Ishikawa (cell line): Measurements from ENCODE around the gene EIF5AL1.

Experiments
- CEBPB ChIP-seq: IDR thresholded peaks from 2 replicates; pipeline ENCODE4 v1.6.1; 2012
- CREB1 ChIP-seq: IDR thresholded peaks from 2 replicates; pipeline ENCODE4 v1.6.1; 2012; ENCODE audit warnings: low read depth
- EGR1 ChIP-seq: IDR thresholded peaks from 2 replicates; pipeline ENCODE4 v1.6.1; 2012
- EP300 ChIP-seq: IDR thresholded peaks from 2 replicates; pipeline ENCODE4 v1.6.1; 2012; ENCODE audit warnings: borderline replicate concordance
- FOXM1 ChIP-seq: IDR thresholded peaks from 2 replicates; pipeline ENCODE4 v1.6.1; 2012; ENCODE audit warnings: low read depth, borderline replicate concordance
- NFIC ChIP-seq: IDR thresholded peaks from 2 replicates; pipeline ENCODE4 v1.6.1; 2012
- RAD21 ChIP-seq: IDR thresholded peaks from 2 replicates; pipeline ENCODE4 v1.6.1; 2012; ENCODE audit warnings: low read depth
- TAF1 ChIP-seq: IDR thresholded peaks from 2 replicates; pipeline ENCODE4 v1.6.1; 2012; ENCODE audit warnings: low read depth, mild to moderate bottlenecking
- TCF12 ChIP-seq: IDR thresholded peaks from 2 replicates; pipeline ENCODE4 v1.6.1; 2012; ENCODE audit warnings: low read depth
- TEAD4 ChIP-seq: IDR thresholded peaks from 2 replicates; pipeline ENCODE4 v1.6.1; 2012
- YY1 ChIP-seq: IDR thresholded peaks from 2 replicates; pipeline ENCODE4 v1.6.1; 2012; ENCODE audit warnings: low read depth
- ZBTB7A ChIP-seq: IDR thresholded peaks from 2 replicates; pipeline ENCODE4 v1.6.1; 2012; ENCODE audit warnings: low read depth
- TF ChIP-seq, protein P1 (sequence below): IDR thresholded peaks from 2 replicates; pipeline ENCODE4 v1.6.1; 2012
- TF ChIP-seq, protein P2 (sequence below): IDR thresholded peaks from 2 replicates; pipeline ENCODE4 v1.6.1; 2012
- TF ChIP-seq, protein P3 (sequence below): IDR thresholded peaks from 2 replicates; pipeline ENCODE4 v1.6.1; 2012; ENCODE audit warnings: low read depth, mild to moderate bottlenecking

EIF5AL1 gene

DNA sequence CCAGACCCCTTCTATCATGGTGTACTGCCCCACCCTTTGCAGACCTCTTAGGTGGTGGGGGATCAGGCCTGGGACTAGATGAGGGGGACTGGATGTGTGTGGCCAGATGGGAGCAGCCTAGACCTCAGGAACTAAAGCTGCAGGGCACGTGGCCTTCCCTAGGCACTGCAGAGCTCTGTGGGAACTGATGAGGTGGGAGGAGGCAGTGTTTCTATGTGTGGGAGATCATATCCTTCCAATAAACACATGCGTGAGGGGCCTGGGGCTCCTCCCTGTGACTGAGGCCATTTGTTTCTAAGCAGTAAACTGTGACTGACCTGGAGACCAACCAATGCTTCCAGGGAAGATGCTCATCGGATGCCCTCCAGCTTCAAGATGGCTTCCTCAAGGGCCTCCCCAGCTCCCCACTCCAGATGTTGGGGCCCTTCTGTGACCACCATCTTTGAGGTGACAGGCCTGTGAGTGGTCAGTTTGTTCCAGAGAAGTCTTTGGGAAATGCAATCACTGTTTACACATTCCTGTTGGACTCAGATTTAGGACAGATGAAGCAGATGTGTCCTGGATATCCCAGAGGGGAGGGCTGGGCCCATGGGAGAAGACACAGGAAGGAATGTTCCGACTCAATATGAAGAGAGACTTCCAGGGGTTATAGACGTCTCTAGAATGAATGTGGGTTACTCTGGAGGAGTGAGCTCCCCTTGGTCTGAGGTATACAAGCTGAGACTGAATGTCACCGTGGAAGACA lies 43.3 kb upstream of the EIF5AL1 start:
- TF ChIP-seq, protein P1, sequence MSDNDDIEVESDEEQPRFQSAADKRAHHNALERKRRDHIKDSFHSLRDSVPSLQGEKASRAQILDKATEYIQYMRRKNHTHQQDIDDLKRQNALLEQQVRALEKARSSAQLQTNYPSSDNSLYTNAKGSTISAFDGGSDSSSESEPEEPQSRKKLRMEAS, result no peak

DNA sequence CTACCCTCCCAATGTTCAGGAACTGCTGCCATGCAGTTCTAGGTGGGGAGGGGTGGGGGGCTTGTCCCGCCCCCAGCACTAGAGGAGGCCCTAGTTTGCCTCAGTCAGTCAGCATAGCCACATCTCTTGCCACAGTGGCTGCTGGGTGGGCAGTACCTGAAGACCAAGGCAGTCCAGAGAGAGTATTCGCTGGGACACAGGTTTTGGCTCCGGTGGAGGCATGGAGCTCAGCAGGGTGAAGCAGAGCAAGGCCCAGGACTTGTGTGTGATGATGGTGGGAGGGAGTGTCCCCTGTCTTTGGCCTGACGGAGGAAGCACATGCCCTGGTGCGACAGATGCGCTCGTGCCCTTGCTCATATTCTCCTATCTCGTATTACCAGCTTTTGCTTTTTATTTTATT lies 42.2 kb upstream of the EIF5AL1 start:
- TF ChIP-seq CEBPB, result no peak
- no peak for TF ChIP-seq NFIC
- TF ChIP-seq, protein P1, result no peak
- TF ChIP-seq, protein P2, sequence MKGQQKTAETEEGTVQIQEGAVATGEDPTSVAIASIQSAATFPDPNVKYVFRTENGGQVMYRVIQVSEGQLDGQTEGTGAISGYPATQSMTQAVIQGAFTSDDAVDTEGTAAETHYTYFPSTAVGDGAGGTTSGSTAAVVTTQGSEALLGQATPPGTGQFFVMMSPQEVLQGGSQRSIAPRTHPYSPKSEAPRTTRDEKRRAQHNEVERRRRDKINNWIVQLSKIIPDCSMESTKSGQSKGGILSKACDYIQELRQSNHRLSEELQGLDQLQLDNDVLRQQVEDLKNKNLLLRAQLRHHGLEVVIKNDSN, result no peak
- TF ChIP-seq EGR1, result no peak
- no peak for TF ChIP-seq CREB1
- TF ChIP-seq, protein P3, sequence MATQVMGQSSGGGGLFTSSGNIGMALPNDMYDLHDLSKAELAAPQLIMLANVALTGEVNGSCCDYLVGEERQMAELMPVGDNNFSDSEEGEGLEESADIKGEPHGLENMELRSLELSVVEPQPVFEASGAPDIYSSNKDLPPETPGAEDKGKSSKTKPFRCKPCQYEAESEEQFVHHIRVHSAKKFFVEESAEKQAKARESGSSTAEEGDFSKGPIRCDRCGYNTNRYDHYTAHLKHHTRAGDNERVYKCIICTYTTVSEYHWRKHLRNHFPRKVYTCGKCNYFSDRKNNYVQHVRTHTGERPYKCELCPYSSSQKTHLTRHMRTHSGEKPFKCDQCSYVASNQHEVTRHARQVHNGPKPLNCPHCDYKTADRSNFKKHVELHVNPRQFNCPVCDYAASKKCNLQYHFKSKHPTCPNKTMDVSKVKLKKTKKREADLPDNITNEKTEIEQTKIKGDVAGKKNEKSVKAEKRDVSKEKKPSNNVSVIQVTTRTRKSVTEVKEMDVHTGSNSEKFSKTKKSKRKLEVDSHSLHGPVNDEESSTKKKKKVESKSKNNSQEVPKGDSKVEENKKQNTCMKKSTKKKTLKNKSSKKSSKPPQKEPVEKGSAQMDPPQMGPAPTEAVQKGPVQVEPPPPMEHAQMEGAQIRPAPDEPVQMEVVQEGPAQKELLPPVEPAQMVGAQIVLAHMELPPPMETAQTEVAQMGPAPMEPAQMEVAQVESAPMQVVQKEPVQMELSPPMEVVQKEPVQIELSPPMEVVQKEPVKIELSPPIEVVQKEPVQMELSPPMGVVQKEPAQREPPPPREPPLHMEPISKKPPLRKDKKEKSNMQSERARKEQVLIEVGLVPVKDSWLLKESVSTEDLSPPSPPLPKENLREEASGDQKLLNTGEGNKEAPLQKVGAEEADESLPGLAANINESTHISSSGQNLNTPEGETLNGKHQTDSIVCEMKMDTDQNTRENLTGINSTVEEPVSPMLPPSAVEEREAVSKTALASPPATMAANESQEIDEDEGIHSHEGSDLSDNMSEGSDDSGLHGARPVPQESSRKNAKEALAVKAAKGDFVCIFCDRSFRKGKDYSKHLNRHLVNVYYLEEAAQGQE, result no peak
- TF ChIP-seq TCF12, result no peak
- TF ChIP-seq TEAD4, result no peak
- TF ChIP-seq FOXM1, result no peak
- no peak for TF ChIP-seq RAD21
- TF ChIP-seq TAF1, result no peak
- TF ChIP-seq ZBTB7A, result no peak
- no peak for TF ChIP-seq YY1

DNA sequence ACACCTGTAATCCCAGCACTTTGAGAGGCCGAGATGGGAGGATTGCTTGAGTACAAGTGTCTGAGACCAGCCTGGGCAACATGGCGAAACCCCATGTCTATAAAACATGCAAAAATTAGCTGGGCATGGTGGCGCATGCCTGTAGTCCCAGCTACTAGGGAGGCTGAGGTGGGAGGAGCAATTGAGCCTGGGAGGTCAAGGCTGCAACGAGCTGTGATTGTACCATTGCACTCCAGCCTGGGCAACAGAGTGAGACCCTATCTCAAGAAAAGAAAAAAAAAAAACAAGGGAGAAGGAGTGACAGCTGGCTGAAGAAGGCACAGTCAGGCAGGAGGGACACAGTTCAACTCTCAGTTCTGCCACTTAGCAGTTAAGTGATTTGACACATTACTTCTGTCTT lies 40.6 kb upstream of the EIF5AL1 start:
- TF ChIP-seq TCF12 (no peak), FOXM1 (no peak), YY1 (no peak)

DNA sequence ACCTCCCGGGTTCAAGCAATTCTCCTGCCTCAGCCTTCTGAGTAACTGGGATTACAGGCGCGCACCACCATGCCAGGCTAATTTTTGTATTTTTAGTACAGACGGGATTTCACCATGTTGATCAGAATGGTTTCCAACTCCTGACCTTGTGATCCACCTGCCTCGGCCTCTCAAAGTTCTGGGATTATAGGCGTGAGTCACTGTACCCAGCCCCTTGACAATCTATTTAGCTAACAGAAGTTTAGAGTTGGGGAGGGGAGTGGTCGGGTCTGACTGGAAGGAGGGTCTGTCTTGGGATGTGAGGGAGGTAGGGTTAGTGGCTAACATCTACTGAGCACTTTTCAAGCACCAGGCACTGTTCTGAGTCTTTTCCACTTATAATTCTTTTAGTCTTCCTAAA lies 39.9 kb upstream of the EIF5AL1 start:
- TF ChIP-seq ZBTB7A (no peak), CREB1 (no peak), TAF1 (no peak), CEBPB (no peak), TEAD4 (no peak), RAD21 (no peak)
- TF ChIP-seq, protein P2, result no peak
- TF ChIP-seq, protein P1, result no peak

DNA sequence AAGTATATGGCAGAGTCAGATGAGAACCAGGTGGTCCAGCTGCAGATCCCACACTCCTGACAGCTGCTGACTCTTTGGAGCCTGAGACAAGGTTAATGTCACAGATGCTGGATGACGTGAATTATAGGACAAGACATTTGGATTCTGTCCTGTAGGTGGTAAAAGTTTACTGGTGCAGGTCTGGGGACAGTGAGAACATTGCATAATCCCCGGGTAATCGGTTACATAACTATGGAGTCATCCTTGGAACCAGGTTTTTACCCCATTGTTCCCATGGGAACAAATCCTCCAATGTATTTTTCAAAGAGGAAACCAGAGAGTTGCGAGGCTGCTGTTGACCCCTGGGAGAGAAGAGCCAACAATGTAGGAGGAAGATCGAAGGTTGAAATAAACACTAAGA lies 39.4 kb upstream of the EIF5AL1 start:
- no peak for TF ChIP-seq TCF12
- TF ChIP-seq CEBPB, result 0 out of 2 replicates have a peak, but pooled peaks have one; percentile 26
- TF ChIP-seq TEAD4, result no peak

DNA sequence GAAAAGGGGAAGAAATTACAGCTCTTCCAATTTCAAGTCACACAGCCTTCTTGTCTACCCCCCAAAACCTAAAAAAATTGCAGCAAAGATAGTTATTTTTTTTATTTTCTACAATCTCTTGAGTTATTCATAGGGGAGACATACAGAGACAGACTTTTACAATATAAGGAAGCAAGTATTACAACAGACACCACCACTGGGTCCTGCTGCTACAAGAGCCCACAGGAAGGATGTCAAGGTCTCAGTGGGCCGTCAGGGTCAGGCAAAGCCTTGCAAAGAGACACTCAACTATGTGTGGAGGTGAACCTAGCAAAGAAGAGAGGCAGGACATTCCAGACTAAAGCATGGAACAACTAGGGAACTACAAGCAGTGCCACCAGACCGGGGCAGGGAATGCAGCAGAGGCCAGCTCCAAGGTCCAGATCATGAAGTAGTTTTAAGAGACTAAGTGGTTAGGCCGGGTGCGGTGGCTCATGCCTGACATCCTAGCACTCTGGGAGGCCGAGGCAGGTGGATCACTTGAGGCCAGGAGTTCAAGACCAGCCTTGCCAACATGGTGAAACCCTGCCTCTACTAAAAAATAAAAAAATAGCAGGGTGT lies 38.7 kb upstream of the EIF5AL1 start:
- no peak for TF ChIP-seq TAF1
- no peak for TF ChIP-seq RAD21
- TF ChIP-seq, protein P2, result no peak
- TF ChIP-seq EP300, result no peak
- TF ChIP-seq, protein P3, result no peak
- no peak for TF ChIP-seq FOXM1
- TF ChIP-seq YY1, result no peak
- TF ChIP-seq, protein P1, result no peak
- no peak for TF ChIP-seq TCF12
- TF ChIP-seq CEBPB, result no peak
- no peak for TF ChIP-seq ZBTB7A
- TF ChIP-seq NFIC, result no peak
- TF ChIP-seq EGR1, result no peak
- no peak for TF ChIP-seq CREB1
- no peak for TF ChIP-seq TEAD4
